Body of pancreas (tissue), 4 donors: ENCODE data around the gene RFK.

Experiments used
- CTCF ChIP-seq, 7 experiments: fragments of 450-650 bp in 4 of 7; fragments of 200-600 bp in 3 of 7; sonication (generic) in 3 of 7; IDR thresholded peaks; one replicate each; pipeline ENCODE4 v1.5.1; 2016 to 2019; ENCODE audit warnings: antibody characterized with exemption in 7 of 7
- POLR2A ChIP-seq, 3 donors: fragments of 450-650 bp; IDR thresholded peaks; one replicate each; pipeline ENCODE4 v1.6.1; 2016; ENCODE audit warnings: antibody characterized with exemption in 3 of 3, mild to moderate bottlenecking in 2 of 3

- TF ChIP-seq CTCF (IDR thresholded peaks at IDR 0.05): no peak
- no peak for TF ChIP-seq POLR2A (IDR thresholded peaks at IDR 0.05)
These were observed 20.3 kb downstream of the RFK start for GRCh38 chr9:76373784-76374474.
